Activated CD4-positive, alpha-beta T cell treated with anti-CD3 and anti-CD28 coated beads for 4 hours (primary cell): ENCODE measurements around the gene TRMT10A.

Source experiments
- DNase-seq, 2 donors: peaks; one replicate each; pipeline ENCODE4 v3.0.0-alpha.2; 2020

Gene TRMT10A

GRCh38 chr4:99563310-99564186 is at the start of gene TRMT10A:
TRMT10A (minus strand) TSS chr4:99564039; CDS start chr4:99559338, 4,701 bp downstream.
- peak; percentile 95 for DNase-seq

- no peak for DNase-seq
Observed at GRCh38 chr4:99612704-99613103, 48.9 kb upstream of the TRMT10A start.

GRCh38 chr4:99612281-99612680 is 48.4 kb upstream of the TRMT10A start:
- DNase-seq: no peak

DNA sequence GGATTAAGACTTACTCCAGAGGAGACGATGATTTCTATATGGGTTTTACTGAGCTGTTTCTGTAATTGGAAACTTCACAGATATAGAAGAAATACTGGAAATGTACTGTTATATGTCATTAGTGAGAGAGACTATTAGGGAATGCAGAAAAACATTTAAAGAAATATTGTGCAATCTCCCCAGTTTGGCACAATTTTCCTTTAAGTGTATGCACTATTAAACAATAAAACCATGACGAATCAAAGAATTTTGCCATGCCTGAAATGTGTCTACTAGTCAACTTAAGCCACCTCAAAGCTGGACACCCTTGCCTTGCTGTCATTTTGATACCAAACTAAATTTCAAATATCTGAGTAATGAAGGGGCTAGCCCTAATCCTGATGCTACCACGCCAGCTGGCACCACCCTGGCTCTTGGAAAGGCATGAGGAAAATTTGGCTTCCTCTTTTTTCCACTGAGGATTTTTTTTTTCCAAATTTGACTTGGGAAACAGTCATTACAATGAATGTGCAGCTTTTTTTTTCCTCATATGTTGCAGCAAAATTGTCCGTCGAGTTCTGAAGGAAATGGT is 46.9 kb upstream of the TRMT10A start:
- no peak for DNase-seq

GRCh38 chr4:99608417-99608816 is 44.6 kb upstream of the TRMT10A start:
- DNase-seq: no peak

GRCh38 chr4:99606716-99607115 is 42.9 kb upstream of the TRMT10A start:
- no peak for DNase-seq

GRCh38 chr4:99594818-99595217 is 31.0 kb upstream of the TRMT10A start:
- no peak for DNase-seq

- no peak for DNase-seq
Observed at GRCh38 chr4:99593781-99594641, 30.2 kb upstream of the TRMT10A start.

GRCh38 chr4:99591757-99592156 is 27.9 kb upstream of the TRMT10A start:
- no peak for DNase-seq

GRCh38 chr4:99587803-99588202 is 24.0 kb upstream of the TRMT10A start:
- no peak for DNase-seq

DNA sequence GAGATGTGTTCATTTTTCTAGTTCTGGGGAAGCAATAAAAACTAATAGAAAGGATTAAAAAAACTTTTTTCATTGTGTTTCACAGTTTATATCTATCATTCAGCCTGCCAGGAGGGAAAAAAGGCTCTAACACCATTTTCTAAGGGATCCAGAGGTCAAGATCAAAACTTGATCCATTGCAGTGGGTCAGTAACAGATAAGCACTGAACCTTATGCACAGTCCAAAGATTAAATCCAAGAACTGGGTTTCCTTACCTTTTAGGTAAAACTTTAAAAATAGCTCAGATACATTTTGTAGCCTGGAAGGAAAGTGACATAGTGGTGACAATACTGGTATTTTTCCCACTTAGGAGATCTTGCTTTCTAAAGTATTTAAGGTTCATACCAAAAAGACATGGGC is 23.5 kb upstream of the TRMT10A start:
- DNase-seq: no peak

GRCh38 chr4:99586797-99587196 is 23.0 kb upstream of the TRMT10A start:
- no peak for DNase-seq

DNA sequence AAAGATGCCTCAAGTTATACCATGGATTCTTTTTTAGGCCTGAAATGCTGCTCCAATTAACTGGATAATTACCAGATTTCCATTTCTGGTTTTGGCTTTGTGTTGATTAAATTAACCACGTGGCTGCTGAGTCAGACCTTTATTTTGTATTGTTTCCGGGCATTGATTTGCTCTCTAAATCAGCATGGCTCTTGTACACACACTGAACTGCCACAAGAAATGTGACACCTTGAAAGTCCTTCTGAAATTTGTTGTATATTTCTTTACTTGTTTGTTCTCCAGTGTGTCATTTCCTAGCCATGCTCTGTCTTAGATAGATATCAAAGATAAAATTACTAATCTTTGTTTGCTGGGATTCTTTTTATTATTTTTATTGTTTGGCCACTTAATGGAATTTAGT is 22.5 kb upstream of the TRMT10A start:
- no peak for DNase-seq

GRCh38 chr4:99585516-99585915 is 21.7 kb upstream of the TRMT10A start:
- DNase-seq: no peak

DNA sequence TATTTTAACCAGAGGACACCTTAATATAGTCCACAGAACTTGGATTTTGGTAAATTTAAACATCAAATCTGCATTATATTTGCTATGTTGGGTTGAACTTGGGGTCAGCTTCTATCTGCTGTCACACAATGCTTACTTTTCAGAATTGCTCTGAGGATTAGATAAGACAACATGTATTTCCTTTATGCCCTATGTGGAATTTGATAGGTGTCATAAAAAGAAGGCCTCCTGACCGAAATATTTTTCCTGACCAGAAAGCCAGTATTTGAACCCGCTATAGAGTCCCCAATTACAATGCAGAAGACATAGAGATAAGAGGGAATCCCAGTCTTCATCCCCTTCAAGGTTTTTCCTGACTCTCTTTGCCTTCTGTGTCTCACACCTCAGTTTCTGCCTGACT is 14.9 kb upstream of the TRMT10A start:
- DNase-seq: no peak

DNA sequence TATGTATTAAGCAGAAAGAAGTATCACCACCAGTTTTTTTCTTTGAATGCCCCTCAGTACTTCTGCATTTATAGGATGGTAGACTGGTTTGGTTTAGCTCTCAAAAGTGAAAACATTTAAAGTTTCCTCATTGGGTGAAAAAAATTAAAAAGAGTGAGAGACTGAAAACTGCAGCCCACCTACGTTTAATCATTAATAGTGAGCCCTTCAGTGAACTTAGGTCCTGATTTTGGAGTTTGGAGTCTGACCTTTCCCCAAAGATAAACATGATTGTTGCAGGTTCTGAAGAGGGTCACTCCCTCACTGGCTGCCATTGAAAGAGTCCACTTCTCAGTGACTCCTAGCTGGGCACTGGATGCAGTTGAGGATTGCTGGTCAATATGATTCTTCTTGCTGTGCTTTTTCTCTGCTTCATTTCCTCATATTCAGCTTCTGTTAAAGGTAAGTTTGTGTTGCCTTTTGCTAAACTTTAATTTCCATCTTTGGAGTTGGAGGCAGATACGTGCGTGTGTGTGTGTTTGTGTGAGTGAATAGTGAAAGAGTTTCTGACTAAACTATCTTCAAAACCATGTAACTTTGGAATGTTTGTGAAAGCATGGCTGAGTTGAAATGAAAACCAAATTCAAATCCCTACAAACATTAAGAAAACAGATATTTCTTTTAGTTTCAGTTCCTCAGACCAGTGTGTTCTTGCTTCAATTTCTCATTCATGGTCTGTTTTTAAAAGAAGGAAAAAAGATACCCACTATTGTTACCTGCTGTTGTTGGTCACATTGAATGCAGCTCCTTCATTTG is 10.9 kb upstream of the TRMT10A start, which contains the start of gene MTTP:
TSS of gene MTTP (plus strand) at position 295 of the 795 bp plus-strand sequence. CDS start at position 381, 86 bp downstream.
- DNase-seq: no peak

DNA sequence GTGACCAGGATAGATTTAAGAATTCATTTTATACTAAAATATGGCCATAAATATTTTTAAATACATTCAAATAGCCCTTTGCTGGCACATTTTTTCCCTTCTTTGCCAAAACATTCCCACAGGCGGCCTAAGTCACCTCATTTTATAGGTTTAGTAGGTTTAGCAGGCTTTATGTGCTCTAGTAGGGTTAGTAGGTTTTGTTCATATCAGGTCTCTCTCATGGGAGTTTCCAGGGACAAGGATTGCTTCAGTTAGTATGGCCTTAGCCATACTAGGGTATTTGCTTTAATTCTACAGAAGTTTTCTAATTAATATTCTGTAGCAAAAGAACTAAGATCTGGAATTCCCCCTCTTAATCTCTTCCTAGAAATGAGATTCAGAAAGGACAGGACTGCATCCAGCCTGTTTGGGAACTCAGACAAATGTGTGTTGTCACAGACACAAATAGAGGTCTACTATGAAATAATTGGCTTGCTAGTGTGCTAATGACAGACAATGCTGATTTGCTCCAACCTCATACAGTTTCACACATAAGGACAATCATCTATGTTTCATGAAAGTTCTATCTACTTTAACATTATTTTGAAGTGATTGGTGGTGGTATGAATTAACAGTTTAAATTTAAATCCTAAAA is 10.0 kb upstream of the TRMT10A start:
- no peak for DNase-seq

DNA sequence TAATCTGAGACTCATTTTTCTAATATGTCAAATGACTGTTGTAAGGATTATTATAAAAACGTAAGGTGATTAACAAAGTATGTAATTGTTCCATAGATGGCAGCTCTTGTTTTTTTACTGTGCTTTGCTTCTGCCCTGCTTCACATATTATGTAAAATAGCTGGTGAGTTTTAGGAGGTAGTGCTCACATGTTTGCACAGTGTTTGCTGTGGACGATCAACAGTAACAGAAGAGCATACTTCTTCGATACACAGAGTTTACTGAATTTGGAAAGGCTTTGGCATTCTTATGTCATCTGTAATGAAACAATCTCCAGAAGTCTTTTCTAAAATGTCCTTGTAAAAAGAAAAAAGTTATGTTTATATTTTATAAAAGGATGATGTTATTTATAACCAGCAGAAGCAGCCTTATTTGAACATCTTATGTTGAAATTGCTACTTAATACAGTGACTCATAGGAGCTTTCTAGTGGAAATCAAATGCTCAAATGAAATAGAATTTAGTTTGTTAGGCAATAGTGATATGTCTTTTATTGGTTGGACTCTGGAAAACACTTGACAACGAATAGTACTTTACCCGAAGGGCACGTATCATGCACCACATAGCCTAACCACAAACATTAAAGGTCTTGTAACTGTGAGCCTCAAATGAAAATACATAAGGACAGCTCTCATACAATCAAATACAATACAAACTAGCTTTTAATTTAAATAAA is 8.8 kb upstream of the TRMT10A start:
- DNase-seq: no peak

DNA sequence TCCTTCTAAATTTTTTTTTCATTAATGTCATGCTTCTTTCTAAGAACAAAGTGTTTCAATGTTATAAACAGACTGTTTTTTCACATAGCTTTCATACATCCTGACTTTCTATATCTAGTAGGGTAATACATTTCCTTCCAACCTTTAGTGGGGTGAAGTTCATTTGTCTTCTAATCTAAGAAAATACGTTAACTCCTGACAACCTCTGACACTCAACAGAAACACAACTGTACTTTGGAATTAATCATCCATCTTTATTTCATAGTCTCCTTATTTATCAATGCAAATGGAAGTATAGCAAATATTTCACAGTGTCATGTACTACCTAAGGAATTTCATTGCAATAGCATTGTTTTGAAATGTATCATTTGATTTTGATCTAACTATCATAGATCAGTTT is 8.0 kb upstream of the TRMT10A start:
- no peak for DNase-seq

- no peak for DNase-seq
Observed at GRCh38 chr4:99564921-99565320, 1.1 kb upstream of the TRMT10A start.

DNA sequence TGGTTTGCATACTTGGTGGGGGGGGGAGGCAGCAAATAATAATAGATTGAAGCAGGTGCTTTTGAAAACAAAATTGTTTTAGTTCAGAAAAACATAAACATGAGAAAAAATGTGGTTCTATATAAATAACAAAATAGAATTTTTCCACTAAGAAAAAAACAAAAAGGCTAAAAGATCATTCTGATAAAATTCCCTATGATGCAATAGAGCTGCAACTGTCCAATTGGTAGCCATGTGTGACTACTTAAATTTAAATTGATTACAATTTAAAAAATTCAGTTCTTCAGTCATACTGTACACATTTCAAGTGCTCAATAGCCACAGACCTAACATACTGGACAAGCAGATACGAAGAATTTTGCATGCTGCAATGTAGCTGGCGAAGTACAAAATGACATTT is 11.0 kb downstream of the TRMT10A start:
- DNase-seq: no peak
